CD14-positive monocyte (primary cell): Measurements from ENCODE around the gene EGFR. TPM values are rescaled to one million over a fixed set of nuclear protein-coding genes. Genes with fewer than 3 reads are reported as not detected.

Experiments used
- DNase-seq, 3 donors: peaks; one replicate each; pipeline ENCODE4 v3.0.0-alpha.2; 2011 to 2022
- H2AFZ ChIP-seq: 2 replicates; pipeline ENCODE4 v1.6.0; 2012; ENCODE audit warnings: mild to moderate bottlenecking, low read depth, low read length, inconsistent platforms; ENCODE audit not compliant: insufficient read depth, poor library complexity, severe bottlenecking
- H3K27ac ChIP-seq, 2 donors: 1 replicate in 1 of 2; 2 replicates in 1 of 2; pipeline ENCODE4 v1.5.1; 2012 to 2013; ENCODE audit warnings: low read length in 2 of 2, control low read depth in 1 of 2, inconsistent platforms in 1 of 2, low read depth in 1 of 2, mild to moderate bottlenecking in 1 of 2
- H3K27me3 ChIP-seq, 2 donors: one replicate each; pipeline versions ENCODE4 v1.6.0 to v1.6.1; 2011 to 2013; ENCODE audit warnings: low read length in 2 of 2; ENCODE audit not compliant: control insufficient read depth in 2 of 2, insufficient read depth in 2 of 2
- H3K36me3 ChIP-seq, 2 donors: replicated peaks in 1 of 2; 1 replicate in 1 of 2; 2 replicates in 1 of 2; pipeline versions ENCODE4 v1.5.1 to v1.6.1; 2012 to 2013; ENCODE audit warnings: low read length in 2 of 2, control low read depth in 1 of 2, inconsistent platforms in 1 of 2, mild to moderate bottlenecking in 1 of 2; ENCODE audit not compliant: insufficient read depth in 2 of 2, control insufficient read depth in 1 of 2
- H3K4me1 ChIP-seq, 2 donors: 1 replicate in 1 of 2; 2 replicates in 1 of 2; pipeline versions ENCODE4 v1.5.1 to v1.6.1; 2012 to 2013; ENCODE audit warnings: low read length in 2 of 2, control low read depth in 1 of 2, inconsistent platforms in 1 of 2, mild to moderate bottlenecking in 1 of 2, moderate library complexity in 1 of 2; ENCODE audit not compliant: insufficient read depth in 2 of 2, control insufficient read depth in 1 of 2
- H3K4me2 ChIP-seq: replicated peaks from 2 replicates; pipeline ENCODE3; 2012; ENCODE audit warnings: low read length, moderate library complexity, mild to moderate bottlenecking; ENCODE audit not compliant: poor library complexity, severe bottlenecking; ENCODE audit errors: extremely low read depth
- H3K4me3 ChIP-seq, 3 experiments: fragments of 200-600 bp in 1 of 3; sonication (generic) in 1 of 3; replicated peaks in 1 of 3; 1 replicate in 2 of 3; 2 replicates in 1 of 3; pipeline ENCODE4 v1.5.1; 2011 to 2013; ENCODE audit warnings: low read length in 3 of 3, mild to moderate bottlenecking in 3 of 3, control low read depth in 2 of 3, low read depth in 2 of 3, inconsistent platforms in 1 of 3, moderate library complexity in 1 of 3
- H3K79me2 ChIP-seq: 2 replicates; pipeline ENCODE4 v1.6.0; 2012; ENCODE audit warnings: mild to moderate bottlenecking, control low read depth, inconsistent platforms, low read length, moderate library complexity; ENCODE audit not compliant: insufficient read depth
- H3K9ac ChIP-seq: 2 replicates; pipeline ENCODE4 v1.6.0; 2017; ENCODE audit warnings: low read length, mild to moderate bottlenecking; ENCODE audit not compliant: insufficient read depth, poor library complexity, severe bottlenecking
- H3K9me3 ChIP-seq, 2 donors: replicated peaks in 1 of 2; 1 replicate in 1 of 2; 2 replicates in 1 of 2; pipeline versions ENCODE4 v1.5.1 to v1.6.1; 2012 to 2013; ENCODE audit warnings: low read length in 2 of 2, control low read depth in 1 of 2; ENCODE audit not compliant: control insufficient read depth in 1 of 2, insufficient read depth in 1 of 2
- H4K20me1 ChIP-seq: 2 replicates; pipeline ENCODE4 v1.6.0; 2012; ENCODE audit warnings: mild to moderate bottlenecking, low read length, control low read depth, moderate library complexity; ENCODE audit not compliant: insufficient read depth
- H3K27ac Mint-ChIP-seq, 7 donors: one replicate each; pipeline ENCODE4 v1.8.0; 2020; ENCODE audit warnings: mild to moderate bottlenecking in 7 of 7, mixed read lengths in 7 of 7, moderate library complexity in 6 of 7, inconsistent platforms in 2 of 7
- H3K27me3 Mint-ChIP-seq, 3 donors: one replicate each; pipeline ENCODE4 v1.8.0; 2021 to 2022; ENCODE audit warnings: low read depth in 3 of 3, mild to moderate bottlenecking in 3 of 3, mixed read lengths in 3 of 3, moderate library complexity in 3 of 3, inconsistent platforms in 1 of 3
- H3K36me3 Mint-ChIP-seq, 2 donors: one replicate each; pipeline ENCODE4 v1.8.0; 2020; ENCODE audit warnings: mixed read lengths in 2 of 2, inconsistent platforms in 1 of 2, mild to moderate bottlenecking in 1 of 2
- H3K4me1 Mint-ChIP-seq: one replicate; pipeline ENCODE4 v1.8.0; 2020; ENCODE audit warnings: mild to moderate bottlenecking, mixed read lengths
- H3K4me3 Mint-ChIP-seq, 2 donors: one replicate each; pipeline ENCODE4 v1.8.0; 2020; ENCODE audit warnings: mild to moderate bottlenecking in 2 of 2, mixed read lengths in 2 of 2, moderate library complexity in 1 of 2
- H3K9me3 Mint-ChIP-seq, 7 donors: one replicate each; pipeline ENCODE4 v1.8.0; 2020 to 2022; ENCODE audit warnings: mixed read lengths in 7 of 7, mild to moderate bottlenecking in 6 of 7, moderate library complexity in 6 of 7, inconsistent platforms in 2 of 7
- WGBS: methylation state at CpG from one replicate; pipeline ENCODE4 v1.1.5; 2013; ENCODE audit warnings: missing lambda C conversion rate; ENCODE audit not compliant: insufficient coverage; 5-methylcytosine and 5-hydroxymethylcytosine counted together
- intact Hi-C, 2 donors: fragments of 100-400 bp; cut with micrococcal nuclease; formaldehyde crosslinking; loops; one replicate each; pipeline versions ENCODE4 v1.15.0 to v1.15.1; 2023
- polyA plus RNA-seq, 3 donors: library from polyadenylated mRNA; depleted of rRNA in 1 of 3; unstranded in 2 of 3; stranded (reverse) in 1 of 3; fragments of 300-500 nt in 2 of 3; fragments of >200 nt in 1 of 3; fragmentation: Illumina TruSeq in 2 of 3; gene quantifications; 1 replicate in 2 of 3; 2 replicates in 1 of 3; pipeline ENCODE4 v1.2.3, GENCODE V29; 2012 to 2021
- TF ChIP-seq, protein P1 (sequence below): fragments of 200-600 bp; IDR thresholded peaks from one replicate; pipeline ENCODE4 v1.8.0; 2022; ENCODE audit warnings: antibody characterized with exemption, mild to moderate bottlenecking

The EGFR gene
- polyA plus RNA-seq, 3 donors, result not detected

DNA sequence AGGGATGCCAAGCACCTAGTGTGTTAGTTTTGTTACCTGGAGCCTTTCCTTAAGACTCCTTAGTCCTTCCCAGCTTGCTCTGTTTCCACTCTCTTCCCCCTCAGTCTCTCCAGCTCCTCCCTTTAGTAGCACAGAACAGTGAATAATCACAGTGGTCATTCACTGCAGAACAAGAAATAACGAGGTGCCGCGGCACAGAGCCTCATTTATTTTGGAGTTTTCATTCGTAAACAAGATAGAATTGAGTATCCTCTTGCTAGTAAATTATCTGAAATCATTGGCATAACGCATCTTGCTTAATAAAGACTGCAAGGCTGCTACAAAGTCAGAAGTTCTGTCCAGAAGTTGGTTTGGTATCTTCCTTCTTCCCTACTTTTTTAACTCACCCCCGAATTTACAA is 217.0 kb downstream of the EGFR start:
- Histone ChIP-seq H3K36me3 (no peaks in the 10 kb centered on the region), H3K27ac (no peak overlapping the region), H3K9ac (no peak overlapping the region), H3K27me3 (no peaks in the 10 kb centered on the region), H3K4me2 (no peak overlapping the region), H3K9me3 (peaks cover 0 to 4% of the 10 kb centered on the region in 2 donors), H4K20me1 (no peaks in the 10 kb centered on the region), H3K4me3 (no peak overlapping the region), H3K79me2 (no peaks in the 10 kb centered on the region), H2AFZ (no peak overlapping the region), H3K4me1 (no peaks in the 10 kb centered on the region)
- Mint-ChIP-seq H3K27me3 (peaks cover 3 to 7% (median 6%) of the 10 kb centered on the region in 3 donors), H3K9me3 (peaks cover 0 to 8% (median 4%) of the 10 kb centered on the region in 7 donors), H3K4me3 (no peak overlapping the region), H3K27ac (no peak overlapping the region), H3K4me1 (no peaks in the 10 kb centered on the region), H3K36me3 (no peaks in the 10 kb centered on the region)
- intact Hi-C loops, result no loop called here
- WGBS, result no CpG with 5 or more reads among the region's 6 CpGs
- TF ChIP-seq, protein P1, sequence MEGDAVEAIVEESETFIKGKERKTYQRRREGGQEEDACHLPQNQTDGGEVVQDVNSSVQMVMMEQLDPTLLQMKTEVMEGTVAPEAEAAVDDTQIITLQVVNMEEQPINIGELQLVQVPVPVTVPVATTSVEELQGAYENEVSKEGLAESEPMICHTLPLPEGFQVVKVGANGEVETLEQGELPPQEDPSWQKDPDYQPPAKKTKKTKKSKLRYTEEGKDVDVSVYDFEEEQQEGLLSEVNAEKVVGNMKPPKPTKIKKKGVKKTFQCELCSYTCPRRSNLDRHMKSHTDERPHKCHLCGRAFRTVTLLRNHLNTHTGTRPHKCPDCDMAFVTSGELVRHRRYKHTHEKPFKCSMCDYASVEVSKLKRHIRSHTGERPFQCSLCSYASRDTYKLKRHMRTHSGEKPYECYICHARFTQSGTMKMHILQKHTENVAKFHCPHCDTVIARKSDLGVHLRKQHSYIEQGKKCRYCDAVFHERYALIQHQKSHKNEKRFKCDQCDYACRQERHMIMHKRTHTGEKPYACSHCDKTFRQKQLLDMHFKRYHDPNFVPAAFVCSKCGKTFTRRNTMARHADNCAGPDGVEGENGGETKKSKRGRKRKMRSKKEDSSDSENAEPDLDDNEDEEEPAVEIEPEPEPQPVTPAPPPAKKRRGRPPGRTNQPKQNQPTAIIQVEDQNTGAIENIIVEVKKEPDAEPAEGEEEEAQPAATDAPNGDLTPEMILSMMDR, result no peak
- DNase-seq, result no peak

DNA sequence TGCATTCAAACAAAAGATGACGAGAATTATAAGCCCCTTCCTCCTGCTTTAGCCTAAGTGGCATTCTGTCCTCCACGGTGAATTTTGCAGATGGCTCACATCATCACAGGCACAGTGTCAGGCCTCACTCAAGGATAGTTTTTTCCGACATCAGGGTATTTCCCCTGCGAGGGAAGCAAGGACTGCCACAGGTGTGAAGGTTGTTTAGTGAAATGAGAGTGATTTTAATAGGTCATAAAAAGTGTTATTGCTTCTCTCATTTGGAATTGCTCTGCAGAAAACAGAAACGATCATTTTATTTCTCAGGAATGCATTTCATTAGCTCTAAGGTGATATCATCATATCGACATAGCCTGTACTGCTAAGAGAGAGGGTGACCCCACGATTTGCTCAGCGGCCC is 217.7 kb downstream of the EGFR start:
- Mint-ChIP-seq H3K4me3 (no peak overlapping the region), H3K36me3 (no peaks in the 10 kb centered on the region), H3K27me3 (peaks cover 3 to 7% (median 6%) of the 10 kb centered on the region in 3 donors), H3K9me3 (peaks cover 0 to 8% (median 4%) of the 10 kb centered on the region in 7 donors), H3K27ac (no peak overlapping the region), H3K4me1 (no peaks in the 10 kb centered on the region)
- no peaks in the 10 kb centered on the region for H3K36me3 ChIP-seq
- no peaks in the 10 kb centered on the region for H3K79me2 ChIP-seq
- H3K9me3 ChIP-seq, result peaks cover 0 to under 1% of the 10 kb centered on the region in 2 donors
- no peak for DNase-seq
- H3K9ac ChIP-seq, result no peak overlapping the region
- no peak overlapping the region for H3K27ac ChIP-seq
- no peaks in the 10 kb centered on the region for H3K4me1 ChIP-seq
- H2AFZ ChIP-seq, result no peak overlapping the region
- no peaks in the 10 kb centered on the region for H3K27me3 ChIP-seq
- TF ChIP-seq, protein P1, result no peak
- intact Hi-C loops, result no loop called here
- 91% methylated on average over 6 of the region's 8 CpGs for WGBS
- H3K4me2 ChIP-seq, result no peak overlapping the region
- H4K20me1 ChIP-seq, result no peaks in the 10 kb centered on the region
- H3K4me3 ChIP-seq, result no peak overlapping the region
